NCI-H146 (cell line): ENCODE results near the gene RAD21L1.

Experiments used
- DNase-seq: peaks from one replicate; lab custom pipeline; 2025; lab: John Stamatoyannopoulos, UW

The RAD21L1 gene

DNA sequence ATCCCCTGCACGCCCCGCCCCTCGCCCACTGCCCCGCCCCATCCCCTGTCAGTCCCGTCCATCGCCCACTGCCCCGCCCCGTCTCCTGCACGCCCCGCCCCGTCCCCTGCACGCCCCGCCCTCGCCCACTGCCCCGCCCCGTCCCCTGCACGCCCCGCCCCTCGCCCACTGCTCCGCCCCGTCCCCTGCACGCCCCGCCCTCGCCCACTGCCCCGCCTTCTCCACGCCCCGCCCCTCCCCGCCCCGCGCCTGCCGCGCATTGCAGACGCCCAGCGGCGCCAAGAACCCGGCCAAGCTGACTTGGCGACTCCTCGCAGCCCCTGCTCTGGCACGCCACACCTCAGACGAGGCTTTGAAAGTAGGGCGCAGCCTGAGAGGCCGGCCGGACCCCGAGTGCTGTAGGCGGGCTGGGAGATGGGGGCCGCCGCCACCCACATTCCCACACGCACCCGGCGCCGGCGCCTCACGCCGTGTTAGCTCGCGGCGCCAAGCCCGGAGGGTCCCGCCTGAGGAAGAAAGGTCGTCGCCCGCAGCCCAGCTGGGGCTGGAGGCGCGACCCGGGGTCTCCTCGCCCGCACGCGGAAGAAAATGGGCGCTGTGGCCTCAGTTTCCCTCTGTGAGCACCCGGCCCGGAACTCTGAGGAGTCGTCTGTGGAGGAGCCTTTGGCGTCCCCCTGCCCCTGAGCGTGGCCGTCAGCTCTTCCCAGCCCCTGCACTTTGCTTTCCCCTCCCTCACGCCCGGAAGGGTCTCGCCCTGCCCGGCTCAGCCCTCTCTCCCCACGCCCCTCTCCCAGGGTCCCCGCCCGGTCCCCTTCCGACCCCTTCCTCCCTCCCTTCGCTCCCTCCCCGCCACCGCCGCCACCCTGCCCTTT is at the start of gene RAD21L1:
TSS of gene RAD21L1 (plus strand) at position 262 of the 872 bp plus-strand sequence. CDS start 2,410 bp downstream, outside the sequence.
- DNase-seq, result peak; percentile 85

DNA sequence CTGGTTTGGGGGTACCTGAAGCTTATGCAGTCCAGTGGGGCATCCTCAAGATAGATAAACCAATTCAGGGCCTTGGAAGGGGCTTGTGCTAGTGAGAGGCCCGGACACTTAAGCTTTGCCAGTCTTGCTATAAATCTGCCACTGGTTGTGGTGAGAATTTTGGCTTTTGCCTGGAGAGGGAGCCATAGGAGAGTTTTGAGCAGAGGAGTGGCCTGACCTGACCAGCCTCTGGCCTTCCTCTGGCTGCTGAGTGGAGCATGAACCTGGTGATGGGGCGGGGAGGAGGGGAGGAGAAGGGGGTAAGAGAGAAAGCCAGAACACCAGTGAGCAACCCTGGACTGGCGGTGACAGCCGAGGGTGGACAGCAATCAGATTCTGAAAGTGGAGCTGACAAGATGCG is 48.2 kb upstream of the RAD21L1 start:
- no peak for DNase-seq

DNA sequence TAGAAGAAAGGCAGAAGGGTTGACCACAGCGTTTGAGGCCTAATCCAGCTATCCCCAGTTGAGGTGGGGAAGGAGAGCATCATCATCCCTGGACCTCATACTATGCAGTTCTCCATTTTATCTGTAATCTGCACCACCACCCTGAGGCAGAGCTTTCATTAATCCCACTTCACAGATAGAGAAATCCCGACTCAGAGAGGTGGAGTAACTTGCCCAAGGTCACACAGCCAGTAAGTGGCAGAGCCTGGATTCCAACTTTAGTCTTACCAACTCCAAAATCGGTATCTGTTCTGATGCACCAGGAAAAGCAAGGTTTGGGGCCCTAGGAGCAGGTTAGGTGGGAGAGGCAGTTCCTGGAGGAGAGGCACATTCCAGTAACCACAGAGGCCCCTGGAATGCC is 47.7 kb upstream of the RAD21L1 start:
- no peak for DNase-seq

DNA sequence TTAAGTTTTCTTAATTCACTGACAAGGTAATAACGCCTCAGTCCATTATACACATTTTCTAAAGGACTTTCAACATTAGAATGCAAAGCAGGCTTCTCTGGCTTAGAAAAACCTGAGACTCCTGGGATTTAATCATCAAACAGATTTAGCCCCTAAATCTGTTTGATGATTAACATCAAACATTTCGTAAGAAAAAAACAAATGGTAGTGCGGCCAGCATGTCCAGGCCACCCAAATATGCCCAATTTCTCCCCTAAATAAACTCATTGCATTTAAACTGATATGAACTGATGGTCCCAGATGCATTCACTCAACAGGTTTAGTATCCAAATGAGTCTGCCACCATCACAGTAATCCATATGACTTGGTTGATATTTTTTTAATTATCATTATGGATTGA is 47.2 kb upstream of the RAD21L1 start:
- no peak for DNase-seq

DNA sequence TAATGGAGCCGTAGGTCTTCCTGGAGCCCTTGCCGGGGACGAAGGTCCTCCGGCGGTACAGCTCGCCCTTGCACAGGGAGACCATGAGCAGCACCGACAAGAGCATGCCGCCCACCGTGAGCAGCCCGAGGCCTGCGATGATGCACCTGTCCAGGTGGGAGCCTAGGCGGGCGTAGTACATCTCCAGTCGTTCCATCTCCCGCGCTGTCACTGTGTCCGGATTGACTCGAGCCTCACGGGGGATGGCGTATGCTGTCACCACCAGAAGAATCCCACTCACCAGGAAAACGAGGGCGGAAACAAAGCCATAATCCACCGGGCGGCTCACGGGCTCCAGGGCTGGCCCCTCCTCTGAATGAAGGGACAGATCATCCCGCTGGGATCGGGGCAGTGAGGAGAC is 44.9 kb upstream of the RAD21L1 start:
- DNase-seq, result no peak

DNA sequence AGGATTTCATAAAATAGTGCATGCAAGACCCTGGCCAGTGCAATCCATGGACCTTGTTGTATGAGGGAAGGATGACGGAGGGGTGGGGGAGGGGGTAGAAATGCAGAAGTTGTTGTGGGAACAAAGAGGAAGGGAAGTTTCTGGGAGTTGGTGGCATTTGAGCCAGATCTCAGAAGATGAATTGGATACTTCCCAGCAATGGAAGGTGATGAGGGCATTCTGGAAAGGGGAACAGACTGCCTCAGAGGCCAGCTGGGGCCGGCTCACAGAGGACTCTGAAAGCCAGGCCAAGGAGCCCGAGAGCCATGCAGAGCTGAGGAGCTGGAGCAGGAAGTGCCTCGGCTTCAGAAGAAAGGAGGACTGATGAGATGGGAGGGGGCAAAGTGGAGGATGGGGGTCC is 43.7 kb upstream of the RAD21L1 start:
- no peak for DNase-seq

DNA sequence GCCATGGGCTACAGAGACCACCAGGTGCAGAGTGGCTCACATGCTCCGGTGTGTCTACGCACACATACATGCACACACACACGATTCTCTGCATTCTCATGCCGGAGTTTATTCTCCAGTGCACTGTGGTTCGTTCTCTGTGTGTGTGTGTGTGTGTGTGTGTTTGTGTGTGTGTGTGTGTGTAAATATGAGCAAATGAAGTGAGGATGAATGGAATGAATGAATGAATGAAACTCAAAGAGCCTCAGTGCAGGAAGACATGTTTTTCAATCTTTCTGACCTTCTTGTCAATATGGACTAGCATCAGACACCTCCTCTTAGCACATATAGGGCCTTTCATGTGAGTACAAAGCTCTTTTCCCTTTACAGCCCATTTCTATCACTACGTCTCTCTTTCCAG is 42.7 kb upstream of the RAD21L1 start:
- DNase-seq, result no peak

DNA sequence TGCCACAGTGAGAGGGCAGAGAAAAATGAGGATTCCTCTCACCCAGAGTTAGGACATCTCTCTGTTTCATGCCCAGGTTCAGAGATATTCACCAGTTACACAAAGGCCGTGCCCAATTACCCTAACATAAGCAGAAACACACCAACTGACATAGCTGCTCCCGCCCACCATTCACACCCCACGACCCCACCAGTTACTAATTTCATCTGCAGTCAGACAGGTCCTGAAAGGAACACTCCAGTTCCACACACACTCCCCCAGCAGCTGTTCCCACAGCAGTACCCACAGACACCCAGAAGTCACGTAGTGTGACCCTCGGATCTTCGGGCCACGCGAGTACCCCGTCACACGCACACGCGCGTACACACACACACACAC is 41.6 kb upstream of the RAD21L1 start:
- peak; percentile 39 for DNase-seq

DNA sequence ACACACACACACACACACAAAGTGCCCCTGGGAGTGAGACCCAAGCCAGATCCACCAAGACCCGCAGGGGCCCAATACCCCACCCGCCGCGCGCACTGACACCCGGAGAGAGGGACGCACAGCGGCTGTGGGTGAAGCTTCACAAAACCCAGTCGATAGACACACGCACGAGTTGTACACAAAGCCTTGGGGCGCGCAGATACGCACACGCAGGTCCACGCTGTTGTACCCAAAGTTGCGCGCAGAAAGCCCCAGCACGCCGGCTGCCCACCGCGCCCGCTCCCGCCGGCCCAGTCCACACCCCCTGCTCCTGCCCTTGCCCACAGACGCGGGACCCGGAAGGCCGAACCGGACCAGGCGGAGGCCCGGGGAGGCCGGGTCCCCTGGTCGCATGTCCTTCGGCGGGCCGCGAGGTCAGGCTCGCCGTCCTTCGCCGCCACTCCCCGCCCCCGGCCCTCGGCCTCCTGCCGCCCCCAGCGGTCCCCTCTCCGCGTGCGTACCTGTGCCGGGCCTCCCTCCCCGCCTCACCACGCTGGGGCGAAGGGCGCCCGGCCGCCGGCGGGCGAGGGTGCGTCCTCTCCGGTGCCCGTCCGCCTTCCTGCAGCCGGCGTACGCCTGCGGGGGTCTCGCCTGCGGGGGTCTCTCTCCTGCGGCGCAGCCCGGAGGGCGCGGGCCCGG is 41.1 kb upstream of the RAD21L1 start, which contains the start of gene TMEM74B:
TSS of gene TMEM74B (minus strand) at position 344 of the 678 bp plus-strand sequence. CDS start 1,180 bp downstream, outside the sequence.
- DNase-seq, result peak; percentile 44

DNA sequence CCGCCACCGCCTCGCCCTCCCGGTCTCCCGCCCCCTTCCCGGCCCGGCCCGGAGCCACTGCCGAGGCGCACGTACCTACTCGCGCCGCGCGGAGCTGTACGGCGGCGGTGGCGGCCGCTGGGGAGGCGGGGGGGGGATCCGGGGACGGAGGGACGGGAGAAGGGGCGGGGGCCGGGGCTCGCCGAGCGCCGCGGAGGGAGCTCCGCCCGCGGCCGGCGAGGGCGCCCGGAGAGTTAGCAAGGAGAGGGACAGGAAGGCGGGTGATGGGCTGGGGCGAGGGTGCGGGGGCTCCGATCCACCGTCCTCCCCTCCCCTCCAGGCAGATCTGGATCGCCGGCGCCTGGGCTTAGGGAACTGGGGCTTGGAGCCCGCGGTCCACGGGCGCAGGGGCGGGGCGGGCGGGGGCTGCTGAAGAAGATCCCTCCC is 40.5 kb upstream of the RAD21L1 start:
- DNase-seq, result peak; percentile 65

DNA sequence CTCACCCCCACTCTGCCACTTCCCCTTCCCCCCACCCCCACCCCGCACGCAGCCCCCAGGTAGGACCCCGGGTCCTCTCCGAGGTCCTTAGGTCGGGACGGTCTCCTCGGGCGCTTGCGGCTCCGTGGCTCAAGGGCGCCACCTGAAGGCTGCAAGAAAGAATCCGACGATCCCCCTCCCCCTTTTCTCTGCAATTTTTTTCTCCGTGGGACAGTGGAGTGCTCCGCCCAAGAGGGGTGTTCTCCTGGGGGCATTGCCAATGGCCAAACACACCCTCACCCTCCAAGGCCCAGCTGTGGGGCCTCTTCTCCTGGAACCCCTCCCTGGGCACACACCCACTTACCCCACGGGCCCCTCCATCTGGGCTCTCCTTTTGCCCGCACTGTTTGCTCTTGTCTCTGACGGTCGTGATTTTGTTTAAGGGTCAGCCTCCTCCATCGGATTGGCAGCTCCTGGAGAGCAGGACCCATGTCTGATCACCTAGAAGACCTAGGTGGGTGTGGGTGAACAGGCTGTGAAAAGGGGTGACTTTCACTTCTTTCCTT is 40.0 kb upstream of the RAD21L1 start:
- DNase-seq, result peak; percentile 73

DNA sequence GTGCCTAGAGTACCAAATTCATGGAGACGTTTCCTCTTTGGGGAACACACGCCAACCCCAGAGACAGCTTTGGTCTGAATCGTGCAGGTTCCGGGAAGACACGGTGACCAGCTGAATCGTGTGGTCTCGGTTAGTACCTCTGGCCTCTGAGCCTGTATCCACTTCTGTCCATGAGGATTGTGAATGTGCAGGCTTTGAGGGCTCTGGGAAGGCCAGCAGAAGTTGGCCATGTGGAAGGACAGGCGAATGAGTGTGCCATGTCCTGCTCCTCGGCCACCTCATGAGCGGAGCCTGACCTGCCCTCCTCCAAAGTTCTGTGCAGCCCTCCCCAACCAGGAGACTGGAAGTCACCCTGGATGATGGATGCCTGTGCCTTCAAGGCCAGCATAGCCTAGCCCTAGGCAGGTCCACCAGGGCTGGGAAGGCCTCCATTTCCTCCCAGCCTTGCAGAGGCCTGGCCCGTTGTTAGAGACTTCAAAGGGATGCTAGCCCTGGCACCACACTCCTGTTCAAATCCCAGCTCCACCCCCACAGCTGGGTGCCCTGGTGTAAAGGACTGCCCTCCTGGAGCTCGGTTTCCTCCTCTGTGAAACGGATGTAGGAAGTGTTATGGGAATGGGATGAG is 39.4 kb upstream of the RAD21L1 start:
- no peak for DNase-seq

DNA sequence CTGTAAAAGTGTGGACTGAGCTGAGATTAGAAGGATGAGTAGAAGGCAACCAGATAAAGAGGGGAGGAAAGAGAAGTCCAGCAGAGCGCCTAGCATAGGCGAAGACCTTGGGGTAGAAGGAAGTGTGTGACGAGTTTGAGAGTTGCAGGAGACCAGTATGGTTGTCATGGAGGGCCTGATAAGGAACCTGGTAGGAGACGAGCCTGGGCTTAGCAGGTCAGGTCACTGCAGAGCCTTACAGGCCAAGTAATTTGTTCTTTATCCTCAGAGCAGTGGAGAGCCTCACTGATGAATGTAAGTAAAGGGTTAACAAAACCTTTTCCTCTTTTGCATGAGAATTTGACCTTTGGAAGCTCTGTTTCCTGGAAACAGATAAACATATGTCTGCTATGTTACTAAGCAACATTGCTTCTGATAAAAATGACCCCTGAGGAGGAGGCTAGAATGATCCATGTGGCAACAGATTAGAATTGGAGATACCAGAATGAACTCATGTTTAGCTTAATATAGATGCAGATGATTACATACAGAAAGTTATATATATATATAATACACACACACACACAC is 38.2 kb upstream of the RAD21L1 start:
- no peak for DNase-seq

DNA sequence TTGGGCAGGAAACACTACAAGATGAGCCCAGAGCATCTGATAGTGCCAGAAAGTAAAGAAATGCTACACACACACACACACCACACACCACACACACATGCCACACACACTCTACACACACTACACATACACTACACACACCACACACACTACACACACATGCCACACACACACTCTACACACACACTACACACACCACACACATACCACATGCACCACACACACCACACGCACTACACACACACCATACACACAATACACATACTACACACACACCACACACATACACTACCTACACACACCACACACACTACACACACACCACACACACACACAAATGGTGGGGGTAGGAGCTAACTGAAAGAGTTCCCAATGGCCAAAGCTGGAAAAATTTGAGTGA is 37.5 kb upstream of the RAD21L1 start:
- DNase-seq, result no peak

DNA sequence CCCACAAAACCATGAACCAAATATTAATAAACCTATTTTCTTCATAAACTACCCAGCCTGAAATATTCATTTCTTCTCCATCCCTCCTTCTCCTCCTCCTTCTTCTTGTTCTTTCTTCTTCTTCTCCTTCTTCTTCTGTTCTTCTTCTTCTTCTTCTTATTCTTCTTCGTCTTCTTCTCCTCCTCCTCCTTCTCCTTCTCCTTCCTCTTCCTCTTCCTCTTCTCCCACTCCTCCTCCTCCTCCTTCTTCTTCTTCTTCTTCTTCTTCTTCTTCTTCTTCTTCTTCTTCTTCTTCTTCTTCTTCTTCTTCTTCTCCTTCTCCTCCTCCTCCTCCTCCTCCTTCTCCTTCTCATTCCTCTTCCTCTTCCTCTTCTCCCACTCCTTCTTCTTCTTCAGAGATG is 36.0 kb upstream of the RAD21L1 start:
- DNase-seq, result no peak

DNA sequence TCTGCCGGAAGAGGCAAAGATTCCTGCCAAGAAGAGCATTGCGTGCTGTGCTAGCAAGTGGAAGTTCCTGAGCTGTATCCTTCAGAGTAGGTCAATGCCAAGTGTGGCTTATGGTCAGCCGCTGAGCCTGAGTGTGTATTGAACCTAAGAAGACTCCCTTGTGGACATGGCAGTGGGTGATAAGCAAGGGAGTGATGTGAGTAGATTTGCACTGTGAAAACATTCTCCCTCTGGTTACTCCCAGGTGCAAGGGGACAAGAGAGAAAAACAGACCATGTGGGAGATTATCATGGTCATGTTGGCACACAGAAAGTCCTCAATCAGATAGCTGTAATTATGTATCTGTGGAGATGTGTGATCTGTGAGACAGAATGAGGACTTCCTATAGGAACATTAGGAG is 35.0 kb upstream of the RAD21L1 start:
- no peak for DNase-seq

DNA sequence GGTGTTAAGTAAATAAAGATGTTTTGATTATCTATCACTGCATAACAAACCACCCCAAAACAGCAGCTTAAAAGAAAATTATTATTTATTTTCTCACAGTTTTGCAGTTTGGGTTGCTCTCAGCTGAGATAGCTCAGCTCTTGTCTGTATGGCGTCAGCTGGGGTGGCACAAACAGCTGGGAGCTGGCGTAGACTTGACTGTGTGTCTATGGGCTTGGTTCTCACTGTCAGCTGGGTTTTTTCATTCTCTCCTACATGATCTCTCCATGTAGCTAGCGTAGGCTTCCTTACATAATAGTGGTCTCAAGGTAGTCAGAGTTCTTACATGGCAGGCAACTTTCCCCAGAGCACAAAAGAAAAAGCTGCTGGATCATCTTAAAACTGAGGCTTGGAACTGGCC is 34.5 kb upstream of the RAD21L1 start:
- DNase-seq, result no peak

DNA sequence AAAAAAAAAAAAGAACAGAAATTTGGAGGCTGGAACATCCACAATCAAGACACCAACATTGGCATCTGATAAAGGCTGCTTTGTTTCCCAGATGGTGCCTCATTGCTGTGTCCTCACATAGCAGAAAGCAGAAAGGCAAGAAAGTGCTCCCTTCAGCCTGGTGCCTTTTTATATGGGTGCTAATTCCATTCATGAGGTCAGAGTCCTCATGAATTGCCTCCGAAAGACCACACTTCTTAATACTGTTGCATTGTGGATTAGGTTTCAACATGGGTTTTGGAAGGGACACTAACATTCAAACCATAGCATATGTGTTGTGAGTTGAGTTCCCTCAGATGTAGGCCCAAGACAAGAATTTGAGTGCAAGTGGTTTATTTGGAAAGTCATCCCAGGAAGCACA is 30.6 kb upstream of the RAD21L1 start:
- DNase-seq, result no peak

DNA sequence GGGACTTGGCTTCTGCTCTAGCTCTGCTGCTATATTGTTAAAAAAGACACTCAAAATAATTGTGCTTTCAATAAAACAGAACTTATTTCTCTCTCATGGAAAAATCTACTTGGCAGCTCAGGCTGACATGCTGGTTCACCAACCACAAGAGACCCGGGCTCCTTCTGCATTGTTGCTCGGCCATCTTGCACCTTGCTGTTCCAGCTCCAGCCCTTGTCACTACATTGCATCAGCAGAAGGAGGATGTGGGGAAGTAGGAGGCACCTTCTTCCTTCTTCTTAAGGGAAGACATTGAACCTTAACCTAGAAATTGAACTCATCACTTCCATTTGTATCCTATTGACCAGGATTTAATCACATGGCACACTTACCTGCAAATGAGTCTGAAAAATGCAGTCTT is 29.2 kb upstream of the RAD21L1 start:
- DNase-seq, result no peak

DNA sequence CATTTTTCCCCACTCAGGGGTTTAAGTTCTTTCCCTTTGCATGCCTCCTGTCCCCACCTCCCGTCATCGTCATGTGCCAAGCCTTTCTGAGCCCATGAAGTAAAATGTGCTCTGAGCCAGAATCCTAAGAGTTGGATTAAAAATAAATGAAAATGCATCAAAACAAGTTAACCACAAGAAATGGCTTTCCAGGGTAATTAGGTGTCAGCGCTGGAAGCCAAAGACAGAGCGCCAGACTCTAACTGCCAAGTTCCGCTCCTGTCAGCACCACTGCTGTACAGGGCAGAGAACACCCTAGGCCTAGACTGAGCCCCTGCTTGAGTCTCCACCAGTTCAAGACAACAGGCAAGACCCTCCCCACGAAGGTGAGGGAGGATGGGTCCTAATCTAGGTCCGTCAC is 28.0 kb upstream of the RAD21L1 start:
- DNase-seq, result no peak

DNA sequence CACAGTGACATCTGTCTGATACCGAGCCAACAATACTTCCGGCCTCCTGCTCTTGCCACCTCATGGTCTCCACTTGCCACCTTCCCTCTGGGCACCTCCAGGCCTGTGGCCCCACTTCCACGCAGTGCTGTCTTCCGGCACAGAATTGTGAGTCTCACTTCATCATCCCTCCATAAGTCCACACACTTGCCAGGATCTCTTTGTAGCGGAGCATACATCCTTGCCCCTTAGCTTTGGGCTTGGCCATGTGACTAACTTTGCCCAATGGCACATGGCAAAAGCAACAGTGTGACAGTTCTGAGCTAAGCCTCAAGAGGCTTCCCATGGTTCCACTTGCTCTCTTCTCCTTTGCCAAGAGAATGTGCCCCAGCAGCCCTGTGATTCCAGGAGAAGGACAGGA is 27.1 kb upstream of the RAD21L1 start:
- DNase-seq, result no peak

DNA sequence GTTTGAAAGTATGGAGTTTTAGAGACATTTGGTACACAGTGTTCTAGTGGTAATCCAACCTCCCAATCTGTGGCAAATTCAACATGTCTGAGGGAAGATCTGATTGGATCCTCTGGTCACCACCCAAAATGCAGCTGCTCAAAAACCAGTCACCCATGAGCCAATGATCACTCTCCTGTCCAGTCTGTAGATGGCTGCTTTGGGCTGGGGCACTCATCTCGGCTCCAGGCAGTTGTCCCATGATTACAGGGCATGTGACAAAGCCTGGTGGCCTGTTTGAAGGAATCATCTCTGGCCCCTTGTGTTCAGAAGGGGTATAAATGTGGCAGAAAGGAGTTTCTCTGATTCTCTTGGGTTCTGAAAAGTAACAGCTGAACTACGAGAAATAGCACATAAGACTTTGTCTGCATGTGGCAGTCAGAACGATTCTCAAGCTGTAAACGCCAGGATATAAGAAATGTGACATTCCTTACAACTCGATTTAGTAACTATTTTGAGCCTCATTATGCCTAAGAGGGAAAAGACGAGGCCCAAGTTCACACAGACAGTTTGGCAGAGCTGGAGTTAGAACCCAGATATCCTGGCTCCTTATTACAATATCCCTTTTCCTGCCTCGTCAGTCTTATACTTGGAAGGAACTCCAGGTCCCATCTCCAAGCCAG is 26.5 kb upstream of the RAD21L1 start:
- no peak for DNase-seq
